MV-4-11 (cell line): ENCODE measurements around the gene MEDAG.
"Not testable (repeated sequence)": the region's sequence is repeated elsewhere in the genome, so short reads cannot be mapped to it uniquely, and the experiment has no call there.

Experiments
- DNase-seq: peaks from one replicate; lab custom pipeline; 2025; lab: John Stamatoyannopoulos, UW

Gene MEDAG

DNA sequence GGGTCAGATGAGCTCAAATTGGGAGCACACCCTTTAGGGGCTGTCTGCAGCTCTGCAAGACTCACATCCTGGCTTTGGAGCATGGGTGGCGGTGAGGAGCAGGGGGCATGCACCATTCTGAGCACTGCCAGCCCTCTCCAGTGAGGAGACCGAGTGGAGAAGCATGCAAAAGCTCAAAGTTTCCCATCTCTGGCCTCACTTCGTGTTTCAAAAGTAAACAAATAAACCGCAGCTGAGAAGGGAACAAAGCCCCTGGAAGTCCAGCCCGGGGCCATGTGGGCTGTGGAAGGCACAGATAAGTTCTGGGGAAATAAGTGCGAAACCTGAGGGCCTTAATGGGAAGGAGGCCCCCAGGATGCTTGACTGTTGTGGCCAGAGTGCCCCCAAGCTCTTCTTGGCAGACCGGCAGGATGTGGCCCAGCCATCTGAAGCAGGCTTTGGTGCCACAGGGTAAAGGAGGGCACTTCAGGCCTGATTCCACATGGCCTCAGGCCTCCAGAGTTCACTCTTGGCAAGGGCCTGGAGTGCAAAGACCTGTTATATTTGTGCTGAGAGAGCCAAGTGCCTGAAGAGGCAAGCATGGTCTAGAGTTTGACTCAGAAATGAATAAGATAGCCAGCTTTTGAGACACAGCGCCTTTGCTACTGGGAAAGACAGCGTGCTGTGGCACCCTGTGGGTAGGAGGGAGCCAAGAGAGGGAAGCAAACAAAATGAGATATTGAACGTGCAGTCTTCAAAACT lies 1.2 kb downstream of the MEDAG start:
- no peak for DNase-seq

GRCh38 chr13:30908416-30908980 lies 2.4 kb downstream of the MEDAG start:
- DNase-seq: no peak

GRCh38 chr13:30910676-30911075 lies 4.6 kb downstream of the MEDAG start:
- no peak for DNase-seq

DNA sequence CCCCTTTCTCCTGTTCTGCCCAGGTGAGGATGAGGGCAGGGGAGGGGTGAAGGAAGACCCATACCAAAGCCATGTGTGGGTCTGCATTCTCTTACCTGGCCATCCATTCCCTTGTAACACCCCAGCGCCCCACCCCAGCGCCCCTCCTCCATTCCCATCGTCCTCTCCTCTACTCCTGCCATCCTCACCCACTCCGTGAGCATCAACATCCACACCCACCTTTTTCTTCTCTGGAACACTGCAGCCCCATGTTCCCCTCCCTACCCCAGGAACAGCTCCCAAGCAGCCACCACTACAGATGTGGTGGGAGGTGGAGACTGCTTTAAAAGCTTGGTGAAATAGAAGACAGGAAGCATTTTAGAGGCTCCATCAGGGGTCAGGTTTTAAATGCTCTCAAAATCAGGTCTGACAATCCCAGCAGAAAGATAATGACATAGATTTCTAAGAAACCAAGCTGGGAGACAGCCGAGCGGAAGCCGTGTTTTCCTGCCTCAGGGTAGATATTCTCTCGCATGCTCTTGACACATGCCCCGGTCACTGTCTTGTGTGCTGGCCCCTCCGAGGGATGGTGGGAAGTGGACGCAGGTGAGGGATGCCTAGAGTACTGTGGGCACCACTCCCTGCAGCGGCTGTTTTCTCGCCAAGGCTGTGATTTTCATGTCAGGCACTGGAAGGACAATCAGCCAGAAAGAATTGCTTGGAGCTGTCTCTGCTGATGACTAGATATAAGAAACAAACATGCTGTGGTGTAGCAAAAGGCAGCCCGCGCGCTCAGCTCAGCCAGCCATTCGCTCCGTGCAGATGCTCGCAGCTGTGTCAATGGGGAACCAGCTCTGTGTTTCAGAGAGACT lies 9.8 kb downstream of the MEDAG start:
- no peak for DNase-seq

GRCh38 chr13:30916991-30917390 lies 10.9 kb downstream of the MEDAG start:
- DNase-seq: no peak

DNA sequence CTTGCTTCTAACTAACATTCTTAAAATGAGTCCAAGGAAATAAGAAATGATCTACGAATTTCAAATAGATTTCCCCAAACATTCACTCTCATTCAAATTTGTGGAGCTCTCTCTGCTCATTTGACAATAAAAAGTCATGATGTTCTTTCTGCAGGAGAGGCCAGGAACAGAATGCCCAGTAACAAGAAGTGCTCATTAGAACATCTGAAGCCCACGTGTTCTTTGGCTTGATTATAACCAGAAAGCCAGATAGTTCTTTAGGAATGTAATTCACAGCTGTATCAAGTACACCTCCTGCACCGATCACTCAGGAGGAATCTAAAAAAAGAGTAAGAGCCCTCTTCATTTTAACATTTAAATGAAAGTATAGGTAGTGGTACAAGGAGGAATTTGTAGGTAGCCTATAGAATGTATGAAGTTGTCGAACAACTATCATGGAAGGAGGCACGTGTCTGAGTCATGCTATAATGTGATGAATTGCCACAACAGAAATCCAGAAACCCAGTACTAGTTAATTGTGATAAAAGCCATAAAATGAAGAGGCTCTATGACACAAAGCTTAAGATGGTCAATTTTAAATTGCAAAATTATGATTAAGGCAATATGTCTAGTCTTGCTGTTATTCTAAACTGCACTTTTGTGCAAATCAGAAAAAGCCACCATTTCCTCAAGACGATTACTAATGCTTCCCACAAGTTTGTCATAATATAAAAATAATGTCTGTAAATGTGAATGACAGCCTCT lies 12.8 kb downstream of the MEDAG start:
- no peak for DNase-seq

DNA sequence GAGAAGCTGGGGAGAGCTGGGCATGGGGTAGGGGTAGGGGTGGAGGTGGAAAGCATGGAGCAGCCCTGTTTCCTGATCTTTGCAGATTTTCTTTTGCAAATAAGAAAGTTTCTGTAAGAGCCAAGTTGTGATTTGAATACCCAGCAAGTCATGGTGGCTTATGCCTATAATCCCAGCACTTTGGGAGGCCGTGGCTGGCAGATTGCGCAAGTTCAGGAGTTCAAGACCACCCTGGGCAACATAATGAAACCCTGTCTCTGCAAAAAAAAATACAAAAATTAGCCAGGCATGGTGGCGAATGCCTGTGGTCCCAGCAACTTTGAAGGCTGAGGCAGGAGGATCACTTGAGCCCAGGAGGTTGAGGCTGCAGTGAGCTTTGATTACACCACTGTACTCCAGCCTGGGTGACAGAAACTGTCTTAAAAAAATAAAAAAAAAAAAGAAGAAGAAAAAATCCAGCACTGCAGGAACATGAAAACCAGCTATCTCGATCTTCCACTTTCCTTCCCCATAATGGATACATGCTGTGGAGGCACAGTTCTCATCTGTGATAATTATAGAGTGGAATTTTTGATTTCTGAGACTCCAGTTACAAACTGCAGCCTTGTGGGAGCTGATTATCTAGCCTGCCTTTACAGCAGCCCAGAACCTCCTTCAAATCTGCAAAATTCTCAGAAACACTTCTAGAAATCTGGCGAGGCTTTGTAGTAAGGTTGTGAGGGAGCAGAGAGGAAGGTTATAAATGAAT lies 14.3 kb downstream of the MEDAG start:
- DNase-seq: no peak

DNA sequence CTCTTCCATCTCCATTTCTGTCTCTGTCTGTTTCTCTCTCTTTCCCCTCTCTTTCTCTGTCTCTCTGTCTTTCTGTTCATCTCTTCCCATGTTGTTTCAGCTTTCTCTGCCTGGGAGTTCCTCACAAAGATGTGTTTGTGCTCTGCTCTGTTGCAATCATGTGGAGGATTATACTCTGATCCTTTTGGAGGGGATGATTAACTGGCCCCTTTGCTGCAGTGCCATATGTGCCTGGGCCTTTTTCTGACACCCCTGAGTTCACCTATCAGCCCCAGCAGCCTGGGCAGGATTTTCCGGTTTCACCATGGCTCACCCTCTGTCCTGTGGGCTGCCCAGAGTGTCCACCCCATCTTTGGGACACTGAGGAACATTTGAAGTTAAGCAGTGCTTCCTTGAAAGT lies 17.3 kb downstream of the MEDAG start:
- DNase-seq: no peak

DNA sequence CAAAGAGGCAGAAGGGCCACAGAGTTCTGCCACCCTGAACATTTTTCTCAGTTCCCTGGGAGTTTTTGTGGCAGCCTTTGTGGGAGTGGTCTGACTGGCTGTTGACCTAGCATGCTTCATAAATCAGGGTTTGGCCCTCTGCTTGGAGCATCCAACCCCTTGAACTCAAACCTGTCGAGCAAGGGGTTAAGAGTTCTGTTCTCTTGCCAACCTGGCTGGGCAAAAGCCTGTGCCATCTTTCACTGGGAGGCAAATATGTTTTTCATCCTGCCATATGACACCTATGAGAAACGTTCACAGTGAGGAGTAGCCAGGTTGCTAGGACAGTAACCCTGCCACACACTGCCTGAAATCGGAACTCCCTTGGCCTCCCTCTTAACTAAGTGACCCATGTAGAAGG lies 18.6 kb downstream of the MEDAG start:
- no peak for DNase-seq

DNA sequence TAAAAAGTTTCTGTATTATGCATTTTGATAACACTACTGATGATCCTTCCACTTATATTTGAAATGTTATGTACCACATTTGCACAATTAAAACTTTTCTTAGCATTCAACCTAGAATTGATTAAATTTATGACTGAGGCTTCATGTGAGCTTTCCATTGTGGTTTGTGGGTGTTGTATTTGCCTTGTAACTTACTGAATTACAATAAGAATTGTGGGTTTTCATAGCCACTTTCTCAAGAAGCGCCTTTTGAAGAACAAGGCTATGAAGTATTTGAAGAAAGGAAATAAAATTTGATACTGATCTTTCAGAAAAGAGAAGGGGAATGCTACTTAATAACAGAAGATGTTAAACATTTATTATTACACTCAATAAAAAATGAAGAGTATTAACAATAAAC lies 19.4 kb downstream of the MEDAG start:
- no peak for DNase-seq

DNA sequence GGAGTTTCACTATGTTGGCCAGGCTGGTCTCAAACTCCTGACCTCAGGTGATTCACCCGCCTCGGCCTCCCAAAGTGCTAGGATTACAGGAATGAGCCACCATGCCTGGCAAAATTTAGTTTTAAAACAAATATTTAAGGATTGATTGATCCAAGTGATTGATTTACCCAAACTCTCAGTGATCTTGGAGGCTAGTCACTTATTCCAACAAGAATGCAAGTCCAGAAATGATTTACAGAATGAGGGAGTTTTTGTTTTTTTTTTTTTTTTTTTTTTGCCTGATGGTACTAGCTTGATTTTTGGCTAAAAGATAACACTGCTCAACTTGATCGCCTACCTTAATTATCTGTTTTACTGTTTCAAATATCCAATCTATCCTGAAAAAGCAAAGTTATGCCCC lies 20.7 kb downstream of the MEDAG start:
- DNase-seq: no peak

DNA sequence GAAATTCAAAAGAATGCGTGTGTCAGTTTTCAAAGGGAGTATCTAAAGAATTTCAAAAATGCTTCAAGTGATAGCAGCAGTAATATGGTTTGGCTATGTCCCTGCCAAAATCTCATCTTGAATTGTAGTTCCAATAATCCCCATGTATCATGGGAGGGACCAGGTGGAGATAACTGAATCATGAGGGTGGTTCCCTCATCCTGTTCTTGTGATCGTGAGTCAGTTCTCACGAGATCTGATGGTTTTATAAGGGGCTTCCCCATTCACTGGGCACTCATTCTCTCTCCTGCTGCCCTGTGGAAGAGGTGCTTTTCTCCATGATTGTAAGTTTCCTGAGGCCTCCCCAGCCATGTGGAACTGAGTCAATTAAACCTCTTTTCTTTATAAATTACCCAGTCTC lies 21.1 kb downstream of the MEDAG start:
- not testable (repeated sequence) for DNase-seq

GRCh38 chr13:30927595-30927994 lies 21.5 kb downstream of the MEDAG start:
- no peak for DNase-seq

- DNase-seq: no peak
Observed at GRCh38 chr13:30928978-30929377, 22.9 kb downstream of the MEDAG start.

DNA sequence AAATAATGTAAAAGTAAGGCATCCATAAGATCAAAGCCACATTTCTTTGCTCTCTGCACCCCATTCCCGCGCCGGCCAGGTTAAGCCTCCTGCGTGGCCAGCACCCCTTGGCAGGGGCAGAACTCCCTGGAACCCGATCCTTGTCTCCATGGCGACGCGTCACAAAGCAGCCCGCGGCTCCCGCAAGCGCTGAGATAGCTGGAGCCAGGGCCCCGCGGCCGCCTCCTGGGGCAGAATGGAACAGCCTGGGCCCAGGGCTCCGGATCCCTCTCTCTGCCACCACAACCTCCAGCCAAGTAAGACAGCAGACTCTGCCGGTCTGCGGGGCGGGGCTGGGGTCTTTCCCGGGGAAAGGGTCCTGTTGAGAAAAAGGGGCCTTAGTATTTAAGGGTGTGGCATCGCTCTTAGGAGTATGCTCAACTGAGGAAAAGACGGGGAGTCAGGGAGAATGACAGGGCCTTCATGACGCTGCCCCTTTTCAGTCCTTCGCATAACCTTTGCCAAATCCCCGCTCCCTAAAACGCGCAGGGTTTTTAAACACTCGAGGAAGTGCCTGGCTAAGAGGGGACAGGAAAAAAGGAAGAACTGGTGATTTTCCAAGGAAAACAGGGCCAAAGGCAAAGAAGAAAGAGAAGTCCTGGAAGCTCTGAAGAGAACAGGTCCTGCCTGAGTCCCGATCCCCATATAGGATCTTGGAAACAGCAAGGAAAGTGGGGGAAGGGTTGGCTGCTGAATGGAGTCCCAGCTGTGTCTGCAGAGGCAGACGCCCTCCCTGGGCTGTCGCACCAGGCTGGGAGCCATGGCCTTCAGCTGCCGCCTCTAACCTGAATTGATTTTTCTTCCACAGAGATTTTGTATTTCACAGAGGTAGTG lies 26.6 kb downstream of the MEDAG start, which contains the start of gene TEX26:
TSS of gene TEX26 (plus strand) at position 176 of the 873 bp plus-strand sequence. CDS start at position 236, 60 bp downstream.
- no peak for DNase-seq

GRCh38 chr13:30933354-30933670 lies 27.2 kb downstream of the MEDAG start:
- DNase-seq: no peak

DNA sequence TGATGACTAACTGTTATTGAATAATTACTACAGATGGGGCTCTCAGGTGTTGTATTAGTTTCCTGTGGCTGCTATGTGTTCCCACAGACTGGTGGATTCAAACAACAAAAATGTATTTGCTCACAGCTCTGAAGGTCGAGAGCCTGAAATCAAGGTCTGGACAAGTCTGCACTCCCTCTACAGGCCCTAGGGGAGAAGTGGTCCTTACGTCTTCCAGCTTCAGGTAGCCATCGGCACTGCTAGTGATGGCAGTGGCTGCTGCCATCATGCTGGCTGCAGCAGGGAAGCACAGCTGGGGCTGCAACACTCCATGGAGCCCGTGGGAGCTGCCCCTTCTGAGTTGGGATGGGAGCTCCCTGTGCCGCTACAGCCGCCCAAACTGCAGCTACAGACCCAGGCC lies 28.3 kb downstream of the MEDAG start:
- DNase-seq: no peak

- no peak for DNase-seq
Observed at GRCh38 chr13:30934803-30935202, 28.7 kb downstream of the MEDAG start.

DNA sequence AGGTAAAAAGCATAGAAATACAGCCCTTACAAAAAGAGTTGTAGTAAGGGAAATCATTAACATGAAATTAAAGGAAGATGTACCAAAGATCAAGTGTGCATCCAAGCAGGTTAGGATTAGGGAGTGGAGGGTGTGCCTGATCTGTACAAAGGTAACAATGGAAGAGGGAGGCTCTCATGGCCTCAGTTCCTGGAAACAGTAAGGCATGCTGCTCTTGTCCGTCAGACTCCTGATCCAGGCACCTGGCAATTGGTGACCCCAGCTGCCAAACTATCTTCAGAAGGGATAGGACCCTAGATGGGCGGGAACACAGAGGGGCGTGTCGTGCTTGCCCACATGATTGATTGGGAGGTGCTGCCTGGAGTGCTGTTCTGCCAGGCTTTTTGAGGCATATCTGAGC lies 30.9 kb downstream of the MEDAG start:
- no peak for DNase-seq

DNA sequence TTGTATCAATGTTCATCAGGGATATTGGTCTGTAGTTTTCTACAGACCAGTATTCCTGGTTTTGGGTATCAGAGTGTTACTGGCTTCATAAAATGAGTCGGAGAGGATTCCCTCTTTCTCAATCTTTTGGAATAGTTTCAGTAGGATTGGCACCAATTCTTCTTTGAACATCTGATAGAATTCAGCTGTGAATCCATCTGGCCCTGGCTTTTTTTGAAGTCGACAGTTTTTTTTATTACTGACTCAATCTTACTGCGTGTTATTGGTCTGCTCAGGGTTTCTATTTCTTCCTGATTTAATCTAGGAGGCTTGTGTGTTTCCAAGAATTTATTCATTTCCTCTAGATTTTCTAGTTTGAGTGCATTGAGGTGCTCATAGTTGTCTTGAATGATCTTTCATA lies 37.8 kb downstream of the MEDAG start:
- DNase-seq: no peak
